Neural progenitor cell (in vitro differentiated cells): Measurements from ENCODE around the gene RBM26. TPM values are rescaled to one million over a fixed set of nuclear protein-coding genes. Genes with fewer than 3 reads are reported as not detected.

Experiments
- DNase-seq: peaks from one replicate; pipeline ENCODE4 v3.0.0-alpha.2; 2016; ENCODE audit warnings: low spot score
- H2AFZ ChIP-seq: fragments of 200-600 bp; sonication (generic); replicated peaks from 2 replicates; pipeline ENCODE4 v1.6.1; 2016; ENCODE audit warnings: antibody characterized with exemption
- H3F3A ChIP-seq: fragments of 200-600 bp; sonication (generic); 2 replicates; pipeline ENCODE4 v1.6.1; 2016; ENCODE audit warnings: antibody characterized with exemption, low read depth
- H3K27ac ChIP-seq: fragments of 200-600 bp; sonication (generic); 2 replicates; pipeline ENCODE4 v1.5.1; 2016; ENCODE audit warnings: mild to moderate bottlenecking
- H3K27me3 ChIP-seq: fragments of 200-600 bp; sonication (generic); 2 replicates; pipeline ENCODE4 v1.6.1; 2016; ENCODE audit warnings: mild to moderate bottlenecking, moderate library complexity
- H3K36me3 ChIP-seq: fragments of 200-600 bp; sonication (generic); 2 replicates; pipeline ENCODE4 v1.5.1; 2016
- H3K4me1 ChIP-seq: fragments of 200-600 bp; sonication (generic); 2 replicates; pipeline ENCODE4 v1.6.1; 2016; ENCODE audit warnings: mixed run types
- H3K4me2 ChIP-seq: fragments of 200-600 bp; sonication (generic); 2 replicates; pipeline ENCODE4 v1.6.1; 2016
- H3K4me3 ChIP-seq: fragments of 200-600 bp; sonication (generic); 2 replicates; pipeline ENCODE4 v1.5.1; 2016
- H3K79me2 ChIP-seq: fragments of 200-600 bp; sonication (generic); 2 replicates; pipeline ENCODE4 v1.6.1; 2016; ENCODE audit warnings: low read depth
- H3K9ac ChIP-seq: fragments of 200-600 bp; sonication (generic); 2 replicates; pipeline ENCODE4 v1.6.1; 2016
- H3K9me3 ChIP-seq: fragments of 200-600 bp; sonication (generic); 2 replicates; pipeline ENCODE4 v1.5.1; 2016; ENCODE audit warnings: low read depth
- H4K20me1 ChIP-seq: fragments of 200-600 bp; sonication (generic); 2 replicates; pipeline ENCODE4 v1.6.1; 2016; ENCODE audit warnings: low read depth
- H3K27ac Mint-ChIP-seq: 3 replicates; pipeline ENCODE4 v1.8.0; 2021; ENCODE audit warnings: mixed read lengths
- H3K27me3 Mint-ChIP-seq: 2 replicates; pipeline ENCODE4 v1.8.0; 2022; ENCODE audit warnings: low read depth, mild to moderate bottlenecking, inconsistent platforms, moderate library complexity, mixed read lengths; ENCODE audit not compliant: insufficient read depth
- H3K36me3 Mint-ChIP-seq: 3 replicates; pipeline ENCODE4 v1.8.0; 2021; ENCODE audit warnings: mixed read lengths
- H3K4me1 Mint-ChIP-seq: 3 replicates; pipeline ENCODE4 v1.8.0; 2021; ENCODE audit warnings: mixed read lengths
- H3K4me3 Mint-ChIP-seq: 3 replicates; pipeline ENCODE4 v1.8.0; 2021; ENCODE audit warnings: mild to moderate bottlenecking, moderate library complexity, mixed read lengths
- H3K9me3 Mint-ChIP-seq: 3 replicates; pipeline ENCODE4 v1.8.0; 2020; ENCODE audit warnings: mixed read lengths
- CTCF ChIP-seq: fragments of 200-600 bp; sonication (generic); IDR thresholded peaks from 2 replicates; pipeline ENCODE4 v1.5.1; 2017; ENCODE audit warnings: antibody characterized with exemption, mild to moderate bottlenecking
- EZH2 ChIP-seq: fragments of 200-600 bp; sonication (generic); IDR thresholded peaks from 2 replicates; pipeline ENCODE4 v1.6.1; 2017; ENCODE audit warnings: antibody characterized with exemption, mild to moderate bottlenecking, moderate library complexity
- EZH2phosphoT487 ChIP-seq: fragments of 200-600 bp; sonication (generic); IDR thresholded peaks from 2 replicates; pipeline ENCODE4 v1.6.1; 2017; ENCODE audit warnings: antibody characterized with exemption
- total RNA-seq: library from RNA; depleted of rRNA; stranded (reverse); fragments of >200 nt; gene quantifications from 2 replicates; pipeline ENCODE4 v1.2.3, GENCODE V29; 2015; ENCODE audit warnings: low replicate concordance

The RBM26 gene
- total RNA-seq, 1 donor from 2014 or later = 136 TPM

- H3K4me3 ChIP-seq = no peak overlapping the region
- H3K27me3 Mint-ChIP-seq = peaks cover 3% of the 10 kb centered on the region
- H3K79me2 ChIP-seq = no peaks in the 10 kb centered on the region
- H3K9me3 Mint-ChIP-seq = no peaks in the 10 kb centered on the region
- H2AFZ ChIP-seq = no peak overlapping the region
- H3F3A ChIP-seq = peaks cover 52% of the 10 kb centered on the region
- H3K4me3 Mint-ChIP-seq = no peak overlapping the region
- peaks cover 19% of the 10 kb centered on the region for H3K4me1 Mint-ChIP-seq
- no peak overlapping the region for H3K4me2 ChIP-seq
- TF ChIP-seq EZH2phosphoT487 (no peak), CTCF (no peak), EZH2 (no peak)
- H3K9me3 ChIP-seq = no peaks in the 10 kb centered on the region
- H3K4me1 ChIP-seq = peaks cover 71% of the 10 kb centered on the region
- DNase-seq = no peak
- no peaks in the 10 kb centered on the region for H3K36me3 ChIP-seq
- no peaks in the 10 kb centered on the region for H3K36me3 Mint-ChIP-seq
- H3K9ac ChIP-seq = no peak overlapping the region
- no peaks in the 10 kb centered on the region for H3K27me3 ChIP-seq
- no peak overlapping the region for H3K27ac ChIP-seq
- no peaks in the 10 kb centered on the region for H4K20me1 ChIP-seq
- no peak overlapping the region for H3K27ac Mint-ChIP-seq
Observed at GRCh38 chr13:79283742-79284141, 122.3 kb downstream of the RBM26 start.

- Histone ChIP-seq H4K20me1 (no peaks in the 10 kb centered on the region), H3F3A (peaks cover 44% of the 10 kb centered on the region), H3K79me2 (no peaks in the 10 kb centered on the region), H3K4me1 (peaks cover 63% of the 10 kb centered on the region), H3K9me3 (no peaks in the 10 kb centered on the region), H3K36me3 (no peaks in the 10 kb centered on the region), H3K4me3 (no peak overlapping the region), H3K27me3 (no peaks in the 10 kb centered on the region), H2AFZ (no peak overlapping the region), H3K4me2 (no peak overlapping the region), H3K27ac (no peak overlapping the region), H3K9ac (no peak overlapping the region)
- no peak for DNase-seq
- H3K27ac Mint-ChIP-seq = no peak overlapping the region
- H3K4me1 Mint-ChIP-seq = peaks cover 11% of the 10 kb centered on the region
- no peaks in the 10 kb centered on the region for H3K36me3 Mint-ChIP-seq
- TF ChIP-seq EZH2phosphoT487 (no peak), CTCF (no peak), EZH2 (no peak)
- no peaks in the 10 kb centered on the region for H3K9me3 Mint-ChIP-seq
- no peak overlapping the region for H3K4me3 Mint-ChIP-seq
- peaks cover 3% of the 10 kb centered on the region for H3K27me3 Mint-ChIP-seq
Observed at GRCh38 chr13:79282976-79283375, 123.1 kb downstream of the RBM26 start.

GRCh38 chr13:79282508-79282907, 123.5 kb downstream of the RBM26 start:
- Histone ChIP-seq H3K4me3 (no peak overlapping the region), H3F3A (peaks cover 40% of the 10 kb centered on the region), H3K27ac (peak overlapping the region; percentile 43), H3K9ac (no peak overlapping the region), H3K36me3 (no peaks in the 10 kb centered on the region), H3K9me3 (no peaks in the 10 kb centered on the region), H3K4me1 (peaks cover 59% of the 10 kb centered on the region), H4K20me1 (no peaks in the 10 kb centered on the region), H3K27me3 (no peaks in the 10 kb centered on the region), H2AFZ (no peak overlapping the region), H3K4me2 (peak overlapping the region; percentile 55), H3K79me2 (no peaks in the 10 kb centered on the region)
- Mint-ChIP-seq H3K36me3 (no peaks in the 10 kb centered on the region), H3K27me3 (no peaks in the 10 kb centered on the region), H3K4me1 (peaks cover 7% of the 10 kb centered on the region), H3K27ac (no peak overlapping the region), H3K9me3 (no peaks in the 10 kb centered on the region), H3K4me3 (no peak overlapping the region)
- DNase-seq = no peak
- TF ChIP-seq EZH2 (no peak), EZH2phosphoT487 (no peak), CTCF (no peak)
